HG03521 (cell line): ENCODE results near the gene USP48.
"Not testable (repeated sequence)": the region's sequence is repeated elsewhere in the genome, so short reads cannot be mapped to it uniquely, and the experiment has no call there.

Experiments
- ATAC-seq: cut with Tn5 transposase; IDR thresholded peaks from one replicate; pipeline ENCODE4 v1.9.1; 2021; ENCODE audit warnings: mild to moderate bottlenecking, moderate library complexity; ENCODE audit not compliant: unreplicated experiment

USP48 gene

GRCh38 chr1:21641967-21642739 lies 140.8 kb downstream of the USP48 start:
- no peak for ATAC-seq

- ATAC-seq: no peak
Observed at GRCh38 chr1:21641537-21641936, 141.4 kb downstream of the USP48 start.

- ATAC-seq: no peak
Observed at GRCh38 chr1:21641076-21641475, 141.9 kb downstream of the USP48 start.

DNA sequence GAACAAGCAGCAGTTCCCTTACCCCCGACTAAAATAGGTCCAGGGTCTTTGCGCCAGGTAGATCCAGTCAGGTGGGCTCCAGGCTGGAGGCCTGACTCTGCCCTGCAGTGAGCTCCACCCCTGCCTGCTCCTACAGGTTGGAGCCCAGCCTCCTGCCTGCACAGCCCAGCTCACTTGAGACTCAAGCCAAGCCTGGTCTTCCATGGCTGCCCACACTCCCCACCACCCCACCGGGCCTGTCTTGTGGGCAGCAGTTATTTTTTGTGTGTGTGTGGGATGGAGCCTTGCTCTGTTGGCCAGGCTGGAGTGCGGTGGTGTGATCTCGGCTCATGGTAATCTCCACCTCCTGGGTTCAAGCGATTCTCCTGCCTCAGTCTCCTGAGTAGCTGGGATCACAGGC lies 142.3 kb downstream of the USP48 start:
- no peak for ATAC-seq

DNA sequence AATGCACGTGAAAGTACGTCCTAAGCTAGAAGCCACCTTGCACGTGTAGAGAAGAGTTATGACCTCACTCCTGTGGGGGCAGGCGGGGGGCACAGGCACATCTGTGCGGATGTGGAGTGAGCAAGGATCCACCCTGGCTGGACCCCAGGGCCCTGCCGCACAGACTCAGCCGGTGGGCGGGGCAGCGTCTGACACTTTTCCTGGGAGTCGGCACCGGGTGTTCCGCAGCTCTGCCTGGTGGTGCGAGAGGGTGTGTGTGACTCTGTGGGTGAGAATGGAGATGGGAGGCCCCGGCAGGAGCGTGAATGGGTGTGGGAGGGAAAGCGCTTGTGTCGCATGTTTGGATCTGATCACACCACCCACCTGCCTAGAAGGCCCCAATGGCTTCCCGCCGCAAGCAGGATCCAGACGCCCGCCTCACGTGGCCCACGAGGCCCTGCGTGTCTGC lies 143.3 kb downstream of the USP48 start:
- no peak for ATAC-seq

DNA sequence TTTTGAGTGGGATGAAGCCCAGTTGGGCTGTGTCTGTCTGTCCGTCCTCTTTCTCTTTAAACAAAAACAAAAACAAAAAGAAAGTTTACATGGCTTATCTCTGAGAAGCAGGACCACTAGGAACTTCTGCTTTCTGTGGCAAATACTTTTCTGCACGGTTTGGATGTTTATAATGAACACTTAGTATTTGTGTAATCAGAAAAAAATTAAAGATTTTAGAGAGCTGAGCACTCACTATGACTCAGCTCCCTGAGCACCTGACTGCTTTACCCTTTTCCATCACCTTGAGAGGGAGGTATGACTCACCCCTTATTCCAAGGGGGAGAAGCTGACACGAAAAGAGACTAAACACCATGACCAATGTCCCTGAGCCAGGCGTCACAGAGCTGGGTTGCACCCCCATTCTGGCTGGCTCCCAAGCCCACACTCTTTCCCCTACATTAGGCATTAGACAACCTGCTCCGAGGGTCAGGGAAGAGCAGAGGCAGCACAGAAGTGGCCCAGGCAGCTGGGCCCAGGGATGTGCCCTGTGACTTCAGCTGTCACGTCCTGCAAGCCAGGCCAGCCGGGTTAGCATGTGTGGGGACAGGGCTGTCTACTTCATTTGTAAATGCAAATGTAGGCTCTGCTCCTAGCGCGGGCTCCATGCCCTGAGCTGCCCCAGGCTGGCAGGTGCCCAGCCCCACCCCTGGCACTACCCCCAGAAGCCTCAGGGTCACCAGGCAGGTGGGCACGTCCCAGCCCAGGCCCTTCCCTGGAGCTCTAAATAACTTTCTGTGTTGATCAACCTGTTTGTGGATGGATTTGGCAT lies 144.2 kb downstream of the USP48 start:
- ATAC-seq: no peak

- no peak for ATAC-seq
Observed at GRCh38 chr1:21637514-21637913, 145.4 kb downstream of the USP48 start.

DNA sequence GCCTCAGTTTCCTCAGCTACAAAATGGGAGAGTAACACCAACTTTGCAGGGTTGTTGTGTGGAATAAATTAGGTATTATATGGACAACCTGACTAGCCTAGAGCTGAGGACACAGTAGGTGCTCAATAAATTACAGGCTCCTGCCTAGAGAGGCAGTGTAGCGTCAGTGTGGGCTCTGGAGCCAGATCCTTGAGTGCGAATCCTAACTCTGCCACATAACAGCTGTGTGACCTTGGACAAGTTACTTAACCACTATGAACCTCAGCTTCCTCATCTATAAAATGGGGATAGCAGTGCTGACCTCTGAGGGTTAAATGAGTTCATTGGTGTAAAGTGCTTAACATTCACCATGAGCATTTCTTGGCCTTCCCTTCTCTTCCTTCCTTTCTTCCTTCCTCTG lies 146.9 kb downstream of the USP48 start:
- ATAC-seq: no peak

GRCh38 chr1:21634806-21635535 lies 148.0 kb downstream of the USP48 start:
- ATAC-seq: no peak

DNA sequence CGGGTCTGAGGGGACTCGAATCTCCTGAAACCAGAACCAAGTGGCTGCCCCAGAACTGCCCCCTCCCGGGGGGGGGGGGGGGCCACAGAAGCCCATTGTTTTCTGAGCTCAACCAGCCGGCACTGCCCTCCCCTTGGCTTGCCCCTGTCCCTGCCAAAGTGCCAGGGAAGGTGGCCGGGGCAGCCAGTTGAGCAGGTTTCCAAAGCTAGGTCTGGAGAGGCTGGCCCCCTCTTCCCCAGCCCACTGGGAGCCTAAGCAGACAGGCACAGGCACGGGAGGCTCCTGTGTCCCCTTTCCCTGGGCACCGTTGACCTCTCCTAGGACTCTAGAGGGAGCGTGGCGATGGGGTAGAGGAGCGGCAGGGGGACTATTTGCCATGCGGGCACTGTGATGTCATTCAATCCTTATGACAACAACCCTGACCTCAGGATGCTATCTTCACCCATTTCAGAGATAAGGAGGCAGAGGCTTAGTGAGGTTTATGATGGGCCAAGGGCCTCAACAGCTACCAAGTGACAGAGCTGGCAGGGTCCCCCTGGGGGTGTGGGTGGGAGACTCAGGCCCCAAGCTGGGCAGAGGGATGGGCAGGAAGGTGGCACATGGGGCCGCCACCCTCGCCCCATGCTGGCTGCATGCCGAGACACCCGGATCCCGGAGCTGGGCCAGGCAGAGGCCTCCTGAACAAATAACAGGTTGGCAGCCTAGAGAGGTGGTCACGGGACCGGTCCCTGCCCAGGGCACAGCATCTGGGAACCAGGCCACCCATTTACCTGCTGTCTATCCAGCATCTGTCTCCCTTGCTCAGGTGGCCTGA lies 148.8 kb downstream of the USP48 start:
- no peak for ATAC-seq

DNA sequence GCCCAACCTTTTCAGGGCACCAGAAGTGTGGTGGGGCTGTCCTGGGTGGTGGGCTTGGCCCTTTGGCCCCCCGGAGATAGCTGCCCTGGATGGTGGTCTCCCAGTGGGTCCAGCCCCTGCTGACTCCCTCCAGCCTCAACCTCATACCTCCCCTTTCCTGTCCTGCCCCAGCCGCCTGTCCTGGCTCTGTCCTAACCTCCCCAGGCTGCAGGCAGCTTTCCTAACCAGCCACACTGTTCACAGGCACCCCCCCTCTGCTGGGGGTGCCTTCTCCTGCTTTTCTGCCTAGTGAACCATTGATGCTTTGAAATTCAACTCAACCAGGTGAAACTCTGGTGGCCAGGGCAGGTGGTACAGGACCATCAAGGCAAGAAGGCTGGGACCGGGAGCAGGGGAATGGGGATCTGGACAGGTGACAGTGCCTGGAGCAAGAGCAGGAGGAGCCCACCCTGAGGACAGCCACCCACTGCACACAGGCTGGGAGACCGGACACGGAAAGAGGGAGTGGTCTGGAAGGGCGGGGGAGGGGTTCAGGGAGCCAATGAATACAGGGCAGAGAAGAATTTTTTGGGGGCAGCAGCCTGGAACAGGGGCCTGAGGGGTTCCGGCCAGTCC lies 149.7 kb downstream of the USP48 start:
- no peak for ATAC-seq

- ATAC-seq: no peak
Observed at GRCh38 chr1:21631944-21632887, 150.7 kb downstream of the USP48 start.

GRCh38 chr1:21631590-21631943 lies 151.4 kb downstream of the USP48 start:
- ATAC-seq: not testable (repeated sequence)

DNA sequence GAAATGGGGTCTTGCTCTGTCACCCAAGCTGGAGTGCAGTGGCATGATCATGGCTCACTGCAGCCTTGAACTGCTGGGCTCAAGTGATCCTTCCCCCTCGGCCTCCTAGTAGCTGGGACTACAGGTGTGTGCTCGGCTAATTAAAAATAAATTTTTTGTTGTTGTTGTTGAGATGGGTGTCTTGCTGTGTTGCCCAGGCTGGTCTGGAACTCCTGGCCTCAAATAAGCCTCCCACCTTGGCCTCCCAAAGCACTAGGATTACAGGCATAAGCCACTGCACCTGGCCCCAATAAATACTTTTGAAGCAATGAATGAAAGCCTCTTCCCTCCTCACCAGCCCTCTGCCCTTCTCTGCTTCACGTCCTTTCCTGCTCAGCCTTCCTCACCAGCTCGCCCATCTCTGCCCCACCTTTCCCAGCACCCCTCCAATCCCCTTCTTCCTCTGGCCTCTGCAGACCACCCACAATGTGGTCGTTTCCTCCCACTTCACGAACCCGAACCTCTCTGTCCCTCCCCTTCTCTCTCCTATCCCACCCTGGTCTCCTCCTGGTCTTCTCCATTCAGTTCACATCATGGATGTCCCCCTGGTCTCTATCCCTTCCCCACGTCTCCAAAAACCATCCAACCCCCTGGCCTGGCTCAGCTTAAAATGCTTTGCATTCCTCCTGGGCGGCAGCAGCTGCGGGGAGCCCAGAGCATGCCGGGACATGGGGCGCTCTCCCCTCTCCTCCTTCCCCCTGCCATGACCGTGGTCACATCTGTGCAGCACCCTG lies 152.2 kb downstream of the USP48 start:
- no peak for ATAC-seq

GRCh38 chr1:21629971-21630370 lies 153.0 kb downstream of the USP48 start:
- no peak for ATAC-seq

DNA sequence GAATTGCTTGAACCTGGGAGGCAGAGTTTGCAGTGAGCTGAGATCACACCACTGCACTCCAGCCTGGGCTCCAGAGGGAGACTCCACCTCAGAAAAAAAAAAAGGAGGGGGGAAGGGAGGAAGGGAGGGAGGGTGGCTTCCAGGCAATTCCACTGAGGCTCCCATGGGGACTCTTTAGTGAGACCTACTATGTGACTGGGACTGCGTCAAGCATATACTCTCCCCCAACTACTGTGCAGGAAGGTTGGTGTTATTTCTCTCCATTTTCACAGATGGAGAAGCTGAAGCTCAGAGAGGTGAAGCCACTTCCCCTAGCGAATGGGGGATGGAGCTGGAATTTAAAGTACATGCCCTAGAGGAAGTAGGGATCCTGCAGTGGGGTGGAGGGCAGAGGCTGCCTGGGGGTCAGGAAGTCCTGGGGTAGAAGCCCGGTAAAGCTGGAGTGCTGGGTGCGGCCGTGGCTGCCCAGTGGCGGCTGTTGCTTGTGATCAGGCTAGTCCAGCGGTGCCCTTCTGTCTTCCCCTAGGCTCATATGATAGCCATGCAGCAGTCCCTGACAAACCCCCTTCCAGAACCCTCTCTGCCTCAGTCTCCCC lies 154.1 kb downstream of the USP48 start:
- no peak for ATAC-seq
